GM12878 (cell line): ENCODE data around the gene TAS1R2.

ENCODE experiments used
- CHD2 ChIP-seq: IDR thresholded peaks from 2 replicates; pipeline ENCODE4 v1.6.1; 2011; ENCODE audit warnings: low read depth, low read length, improper control_type of control experiment, borderline replicate concordance
- CHD4 ChIP-seq: fragments of 200-600 bp; sonication (generic); IDR thresholded peaks from 2 replicates; pipeline ENCODE4 v1.6.1; 2016; ENCODE audit warnings: mild to moderate bottlenecking
- CTCF ChIP-seq, 3 experiments: IDR thresholded peaks in 2 of 3; conservative IDR thresholded peaks in 1 of 3; 2 replicates each; pipeline ENCODE4 v1.5.1; 2011; ENCODE audit warnings: low read depth in 3 of 3, low read length in 3 of 3, mild to moderate bottlenecking in 3 of 3, control low read depth in 2 of 3, moderate library complexity in 2 of 3, inconsistent platforms in 1 of 3, mixed read lengths in 1 of 3; ENCODE audit not compliant: control insufficient read depth in 2 of 3, insufficient read depth in 1 of 3; ENCODE audit errors: extremely low read depth in 1 of 3
- EZH2 ChIP-seq: IDR thresholded peaks from 2 replicates; pipeline ENCODE4 v1.6.1; 2012; ENCODE audit warnings: low read depth, mild to moderate bottlenecking, control low read depth, inconsistent platforms, low read length, borderline replicate concordance; ENCODE audit not compliant: control insufficient read depth
- IKZF2 ChIP-seq, 2 experiments: fragments of 450-650 bp; IDR thresholded peaks; 2 replicates each; pipeline ENCODE4 v1.6.1; 2017; ENCODE audit warnings: mild to moderate bottlenecking in 2 of 2, moderate library complexity in 2 of 2

- TF ChIP-seq CTCF (IDR thresholded peaks at IDR 0.05 in 2 of 3, conservative IDR thresholded peaks at IDR 0.05 in 1 of 3; ENCODE audit: control insufficient read depth in 2 of 3, extremely low read depth in 1 of 3, insufficient read depth in 1 of 3, low read depth in 3 of 3, low read length in 3 of 3), result no peak
- TF ChIP-seq CHD2, result no peak
- TF ChIP-seq EZH2, result no peak
- no peak for TF ChIP-seq CHD4
- no peak for TF ChIP-seq IKZF2 (IDR thresholded peaks at IDR 0.05)
Observed at GRCh38 chr1:18823438-18823837, 36.0 kb downstream of the TAS1R2 start.
